HepG2 (cell line): ENCODE measurements around the gene RTEL1. TPM values are rescaled to one million over a fixed set of nuclear protein-coding genes. Genes with fewer than 3 reads are reported as not detected.

Experiments
- ATAD3A ChIP-seq: sonication (generic); formaldehyde crosslinking; IDR thresholded peaks from 2 replicates; pipeline ENCODE4 v1.4.0; 2020; ENCODE audit warnings: missing genetic modification reagents
- ATRX ChIP-seq: sonication (generic); formaldehyde crosslinking; IDR thresholded peaks from 2 replicates; pipeline ENCODE4 v1.4.0; 2020; ENCODE audit warnings: missing genetic modification reagents, borderline replicate concordance
- CSRNP2 ChIP-seq: sonication (generic); formaldehyde crosslinking; conservative IDR thresholded peaks from 2 replicates; pipeline ENCODE4 v1.8.0; 2022; ENCODE audit warnings: low read depth, missing genetic modification reagents
- ELF4 ChIP-seq: sonication (generic); formaldehyde crosslinking; IDR thresholded peaks from 2 replicates; pipeline ENCODE4 v1.5.0; 2020; ENCODE audit warnings: missing genetic modification reagents, mild to moderate bottlenecking, moderate library complexity, borderline replicate concordance
- HIVEP1 ChIP-seq: sonication (generic); formaldehyde crosslinking; IDR thresholded peaks from 2 replicates; pipeline ENCODE4 v1.4.0; 2020; ENCODE audit warnings: mild to moderate bottlenecking, missing genetic modification reagents
- IRF1 ChIP-seq: sonication (generic); formaldehyde crosslinking; IDR thresholded peaks from 2 replicates; pipeline ENCODE4 v1.4.0; 2020; ENCODE audit warnings: low read depth, mild to moderate bottlenecking, missing genetic modification reagents
- JARID2 ChIP-seq: sonication (generic); formaldehyde crosslinking; IDR thresholded peaks from 2 replicates; pipeline ENCODE4 v1.8.1; 2023; ENCODE audit warnings: missing genetic modification reagents, inconsistent platforms; ENCODE audit not compliant: insufficient replicate concordance
- MED8 ChIP-seq: sonication (generic); formaldehyde crosslinking; IDR thresholded peaks from 2 replicates; pipeline ENCODE4 v1.8.1; 2023; ENCODE audit warnings: mild to moderate bottlenecking, missing genetic modification reagents; ENCODE audit not compliant: insufficient replicate concordance
- NR2C2 ChIP-seq: sonication (generic); formaldehyde crosslinking; IDR thresholded peaks from 2 replicates; pipeline ENCODE4 v1.4.0; 2020; ENCODE audit warnings: missing genetic modification reagents, mild to moderate bottlenecking, moderate library complexity, borderline replicate concordance
- RBAK ChIP-seq: sonication (generic); formaldehyde crosslinking; IDR thresholded peaks from 2 replicates; pipeline ENCODE4 v1.5.1; 2020; ENCODE audit warnings: mild to moderate bottlenecking, missing genetic modification reagents
- RELA ChIP-seq: sonication (generic); formaldehyde crosslinking; IDR thresholded peaks from 2 replicates; pipeline ENCODE4 v1.4.0; 2020; ENCODE audit warnings: missing genetic modification reagents
- STAG1 ChIP-seq: sonication (generic); formaldehyde crosslinking; IDR thresholded peaks from 2 replicates; pipeline ENCODE4 v1.4.0; 2020; ENCODE audit warnings: missing genetic modification reagents
- TOE1 ChIP-seq: sonication (generic); formaldehyde crosslinking; IDR thresholded peaks from 2 replicates; pipeline ENCODE4 v1.4.0; 2020; ENCODE audit warnings: mild to moderate bottlenecking, missing genetic modification reagents
- U2AF1 ChIP-seq: fragments of 200-400 bp; formaldehyde crosslinking; optimal IDR thresholded peaks from 2 replicates; pipeline ENCODE3; 2017; ENCODE audit warnings: mild to moderate bottlenecking, low read depth, low read length
- ZBTB1 ChIP-seq: sonication (generic); formaldehyde crosslinking; IDR thresholded peaks from 2 replicates; pipeline ENCODE4 v1.4.0; 2020; ENCODE audit warnings: missing genetic modification reagents, borderline replicate concordance
- ZBTB7B ChIP-seq: sonication (generic); formaldehyde crosslinking; IDR thresholded peaks from 2 replicates; pipeline ENCODE4 v1.4.0; 2020; ENCODE audit warnings: missing genetic modification reagents
- ZNF136 ChIP-seq: sonication (generic); formaldehyde crosslinking; IDR thresholded peaks from 2 replicates; pipeline ENCODE4 v1.8.1; 2022; ENCODE audit warnings: low read depth, mild to moderate bottlenecking, moderate library complexity, missing genetic modification reagents
- ZNF253 ChIP-seq: sonication (generic); formaldehyde crosslinking; IDR thresholded peaks from 2 replicates; pipeline ENCODE4 v1.8.0; 2022; ENCODE audit warnings: mild to moderate bottlenecking, missing genetic modification reagents, borderline replicate concordance
- ZNF343 ChIP-seq: sonication (generic); formaldehyde crosslinking; IDR thresholded peaks from 2 replicates; pipeline ENCODE4 v1.4.0; 2020; ENCODE audit warnings: mild to moderate bottlenecking, missing genetic modification reagents
- ZNF501 ChIP-seq: sonication (generic); formaldehyde crosslinking; IDR thresholded peaks from 2 replicates; pipeline ENCODE4 v1.5.1; 2020; ENCODE audit warnings: mild to moderate bottlenecking, moderate library complexity, missing genetic modification reagents
- ZNF773 ChIP-seq: sonication (generic); formaldehyde crosslinking; IDR thresholded peaks from 2 replicates; pipeline ENCODE4 v1.4.0; 2020; ENCODE audit warnings: missing genetic modification reagents, borderline replicate concordance
- polyA plus RNA-seq, 8 experiments: library from polyadenylated mRNA; depleted of rRNA in 3 of 8; stranded (reverse) in 7 of 8; unstranded in 1 of 8; fragments of >200 nt; fragmentation: Illumina TruSeq in 4 of 8; extraction: Trizol in 4 of 8; gene quantifications; 2 replicates each; pipeline versions ENCODE4 v1.2.1 to v1.2.3, GENCODE V29; 2011 to 2016; ENCODE audit warnings: low read depth in 4 of 8, missing spikeins in 1 of 8, mixed read lengths in 1 of 8; ENCODE audit not compliant: insufficient read depth in 1 of 8
- total RNA-seq, 5 experiments: library from RNA; depleted of rRNA; stranded (reverse); fragments of >200 nt; fragmentation: Illumina TruSeq; extraction: Trizol; gene quantifications; 2 replicates each; pipeline ENCODE4 v1.2.3, GENCODE V29; 2016; ENCODE audit warnings: low read depth in 1 of 5
- TF ChIP-seq, protein P1 (sequence below): sonication (generic); formaldehyde crosslinking; IDR thresholded peaks from 2 replicates; pipeline ENCODE4 v1.4.0; 2020; ENCODE audit warnings: mild to moderate bottlenecking, missing genetic modification reagents
- TF ChIP-seq, protein P2 (sequence below): sonication (generic); formaldehyde crosslinking; IDR thresholded peaks from 2 replicates; pipeline ENCODE4 v1.4.0; 2020; ENCODE audit warnings: missing genetic modification reagents, mild to moderate bottlenecking, borderline replicate concordance

RTEL1 gene
- total and polyA plus RNA-seq, 2 of the 13 experiments (the other 11 are each of a cell fraction or from before 2014, with no cell fraction given), result 21.8 to 36.4 TPM

DNA sequence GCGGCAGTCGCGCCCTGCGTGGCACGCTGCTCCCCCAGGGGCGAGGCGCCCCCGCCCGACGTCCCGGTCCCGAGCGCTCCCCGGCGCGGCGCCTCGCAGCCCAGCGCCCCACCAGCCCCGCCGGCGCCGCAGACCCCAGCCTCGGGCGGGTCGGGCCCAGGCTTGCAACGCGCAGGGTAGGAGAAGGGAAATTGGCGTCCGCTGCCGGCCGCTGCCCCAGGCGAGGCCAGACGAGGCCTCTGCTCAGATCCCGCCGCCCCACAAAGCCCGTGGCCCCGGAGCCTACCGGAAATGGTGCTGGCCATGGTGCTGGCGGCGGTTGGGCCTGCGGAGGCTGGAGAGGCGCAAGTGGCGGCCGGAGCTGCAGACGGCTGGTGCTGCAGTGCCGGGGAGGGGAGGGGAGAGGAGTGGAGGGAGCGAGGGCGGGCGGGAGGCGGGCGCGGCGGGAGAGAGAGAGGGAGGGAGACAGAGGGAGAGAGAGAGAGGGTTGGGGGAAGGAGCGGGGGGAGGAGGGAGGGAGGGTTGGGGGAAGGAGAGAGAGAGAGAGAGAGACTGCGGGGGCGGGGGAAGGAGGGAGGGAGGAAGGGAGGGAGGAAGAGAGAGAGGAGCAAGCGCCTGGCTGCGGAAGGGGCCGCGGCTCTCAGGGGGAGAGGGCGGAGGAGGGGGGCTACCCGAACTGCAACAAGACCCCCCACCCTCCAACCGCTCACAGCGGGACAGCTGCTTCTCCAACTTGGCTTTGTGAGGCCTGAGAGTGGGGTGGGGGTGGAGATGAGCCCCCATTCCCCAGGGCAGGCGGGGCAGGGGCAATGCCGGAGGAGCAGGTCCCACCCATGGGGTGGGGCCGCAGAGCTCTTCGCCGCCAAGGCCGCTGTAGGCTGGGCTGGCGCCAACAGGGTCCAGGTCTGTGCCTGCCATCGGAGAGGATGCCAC lies 4.8 kb upstream of the RTEL1 start, which contains the start of gene STMN3 (continued):
- peak; percentile 96 for TF ChIP-seq ZNF253
- TF ChIP-seq ATRX (CRISPR knock-in tag), result peak; percentile 96; the same call in 1 of the 2 replicates
- TF ChIP-seq JARID2, result peak; percentile 99
- TF ChIP-seq U2AF1, result no peak
- no peak; the same call in none of the 2 replicates for TF ChIP-seq ZNF501
- peak; percentile 77 for TF ChIP-seq RBAK
- TF ChIP-seq, protein P1, sequence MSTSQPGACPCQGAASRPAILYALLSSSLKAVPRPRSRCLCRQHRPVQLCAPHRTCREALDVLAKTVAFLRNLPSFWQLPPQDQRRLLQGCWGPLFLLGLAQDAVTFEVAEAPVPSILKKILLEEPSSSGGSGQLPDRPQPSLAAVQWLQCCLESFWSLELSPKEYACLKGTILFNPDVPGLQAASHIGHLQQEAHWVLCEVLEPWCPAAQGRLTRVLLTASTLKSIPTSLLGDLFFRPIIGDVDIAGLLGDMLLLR (CRISPR knock-in tag), result peak; percentile 99
- peak; percentile 98 for TF ChIP-seq ATAD3A (CRISPR knock-in tag)
- peak; percentile 88 for TF ChIP-seq ZBTB7B (CRISPR knock-in tag)
- peak; percentile 54 for TF ChIP-seq MED8 (CRISPR knock-in tag)
- TF ChIP-seq IRF1 (CRISPR knock-in tag), result peak; percentile 94; the same call in 1 of the 2 replicates
- TF ChIP-seq NR2C2 (CRISPR knock-in tag), result peak; percentile 66; the same call in 1 of the 2 replicates
- TF ChIP-seq STAG1 (CRISPR knock-in tag), result peak; percentile 42
- TF ChIP-seq ZBTB1 (CRISPR knock-in tag), result peak; percentile 95; the same call in 1 of the 2 replicates
- TF ChIP-seq RELA (CRISPR knock-in tag), result peak; percentile 97
- peak; percentile 69; the same call in 1 of the 2 replicates for TF ChIP-seq CSRNP2 (CRISPR knock-in tag)
- TF ChIP-seq HIVEP1 (CRISPR knock-in tag), result peak; percentile 87
- TF ChIP-seq ZNF343, result peak; percentile 80; the same call in 1 of the 2 replicates
- TF ChIP-seq ZNF773, result peak; percentile 99
- peak; percentile 77; the same call in 1 of the 2 replicates for TF ChIP-seq ELF4 (CRISPR knock-in tag)
- TF ChIP-seq TOE1 (CRISPR knock-in tag), result peak; percentile 96; the same call in 1 of the 2 replicates
- TF ChIP-seq, protein P2, sequence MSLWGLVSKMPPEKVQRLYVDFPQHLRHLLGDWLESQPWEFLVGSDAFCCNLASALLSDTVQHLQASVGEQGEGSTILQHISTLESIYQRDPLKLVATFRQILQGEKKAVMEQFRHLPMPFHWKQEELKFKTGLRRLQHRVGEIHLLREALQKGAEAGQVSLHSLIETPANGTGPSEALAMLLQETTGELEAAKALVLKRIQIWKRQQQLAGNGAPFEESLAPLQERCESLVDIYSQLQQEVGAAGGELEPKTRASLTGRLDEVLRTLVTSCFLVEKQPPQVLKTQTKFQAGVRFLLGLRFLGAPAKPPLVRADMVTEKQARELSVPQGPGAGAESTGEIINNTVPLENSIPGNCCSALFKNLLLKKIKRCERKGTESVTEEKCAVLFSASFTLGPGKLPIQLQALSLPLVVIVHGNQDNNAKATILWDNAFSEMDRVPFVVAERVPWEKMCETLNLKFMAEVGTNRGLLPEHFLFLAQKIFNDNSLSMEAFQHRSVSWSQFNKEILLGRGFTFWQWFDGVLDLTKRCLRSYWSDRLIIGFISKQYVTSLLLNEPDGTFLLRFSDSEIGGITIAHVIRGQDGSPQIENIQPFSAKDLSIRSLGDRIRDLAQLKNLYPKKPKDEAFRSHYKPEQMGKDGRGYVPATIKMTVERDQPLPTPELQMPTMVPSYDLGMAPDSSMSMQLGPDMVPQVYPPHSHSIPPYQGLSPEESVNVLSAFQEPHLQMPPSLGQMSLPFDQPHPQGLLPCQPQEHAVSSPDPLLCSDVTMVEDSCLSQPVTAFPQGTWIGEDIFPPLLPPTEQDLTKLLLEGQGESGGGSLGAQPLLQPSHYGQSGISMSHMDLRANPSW (CRISPR knock-in tag), result no peak
- TF ChIP-seq ZNF136 (CRISPR knock-in tag), result peak; percentile 89; the same call in 1 of the 2 replicates
